ENCODE results near the gene HRH2. TPM values are rescaled to one million over a fixed set of nuclear protein-coding genes. Genes with fewer than 3 reads are reported as not detected.

Gene HRH2
- total and polyA plus RNA-seq, 4 donors: 1.8 to 36.1 (median 9.9) TPM

DNA sequence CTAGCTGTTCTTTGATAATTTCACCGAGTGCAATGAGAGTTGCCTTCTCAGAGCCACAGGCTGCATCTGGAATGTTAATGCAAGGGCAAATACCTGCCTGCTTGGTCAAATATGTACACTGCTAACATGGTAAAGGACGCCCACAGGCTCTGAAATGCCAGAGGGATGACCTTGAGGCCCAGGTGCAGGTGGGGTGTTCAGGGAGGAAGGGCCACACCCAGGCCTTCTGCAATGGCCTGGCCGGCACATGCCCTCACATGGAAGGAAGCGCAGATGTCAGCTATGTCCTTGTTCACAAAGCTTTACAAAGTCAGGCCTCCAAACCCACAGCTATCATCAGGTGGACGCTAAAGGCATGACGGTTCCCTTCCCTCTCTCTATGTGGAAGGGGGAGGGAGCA, 48.6 kb downstream of the HRH2 start:
- peaks cover 0 to 3% (median 1%) of the 10 kb centered on the region in 4 donors for H3K36me3 ChIP-seq (ENCODE audit: control insufficient read depth in 4 of 4, insufficient read depth in 4 of 4, low read length in 4 of 4)
- WGBS, 2 donors: 65 to 70% methylated on average over 6 of the region's 6 CpGs
- H3K27me3 ChIP-seq (ENCODE audit: control insufficient read depth in 3 of 3, insufficient read depth in 3 of 3, low read length in 2 of 3): no peaks in the 10 kb centered on the region
- ATAC-seq (ENCODE audit: insufficient read depth, low FRiP score) (no peak), DNase-seq (peak in 2 of 3 donors; percentile 15 to 38)
- no peaks in the 10 kb centered on the region for H3K9me3 ChIP-seq (ENCODE audit: control insufficient read depth in 4 of 4, insufficient read depth in 3 of 4, low read length in 3 of 4)
- no peak overlapping the region for H3K4me3 ChIP-seq
- TF ChIP-seq, protein P1, sequence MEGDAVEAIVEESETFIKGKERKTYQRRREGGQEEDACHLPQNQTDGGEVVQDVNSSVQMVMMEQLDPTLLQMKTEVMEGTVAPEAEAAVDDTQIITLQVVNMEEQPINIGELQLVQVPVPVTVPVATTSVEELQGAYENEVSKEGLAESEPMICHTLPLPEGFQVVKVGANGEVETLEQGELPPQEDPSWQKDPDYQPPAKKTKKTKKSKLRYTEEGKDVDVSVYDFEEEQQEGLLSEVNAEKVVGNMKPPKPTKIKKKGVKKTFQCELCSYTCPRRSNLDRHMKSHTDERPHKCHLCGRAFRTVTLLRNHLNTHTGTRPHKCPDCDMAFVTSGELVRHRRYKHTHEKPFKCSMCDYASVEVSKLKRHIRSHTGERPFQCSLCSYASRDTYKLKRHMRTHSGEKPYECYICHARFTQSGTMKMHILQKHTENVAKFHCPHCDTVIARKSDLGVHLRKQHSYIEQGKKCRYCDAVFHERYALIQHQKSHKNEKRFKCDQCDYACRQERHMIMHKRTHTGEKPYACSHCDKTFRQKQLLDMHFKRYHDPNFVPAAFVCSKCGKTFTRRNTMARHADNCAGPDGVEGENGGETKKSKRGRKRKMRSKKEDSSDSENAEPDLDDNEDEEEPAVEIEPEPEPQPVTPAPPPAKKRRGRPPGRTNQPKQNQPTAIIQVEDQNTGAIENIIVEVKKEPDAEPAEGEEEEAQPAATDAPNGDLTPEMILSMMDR (IDR thresholded peaks at IDR 0.05; ENCODE audit: control extremely low read depth, extremely low read depth): no peak
- no peak overlapping the region for H3K9ac ChIP-seq (ENCODE audit: insufficient read depth in 1 of 2, low read length in 2 of 2)
- no peak overlapping the region for H3K27ac ChIP-seq (ENCODE audit: low read depth in 1 of 2, low read length in 1 of 2)
- no peaks in the 10 kb centered on the region for H3K4me1 ChIP-seq (ENCODE audit: control insufficient read depth in 5 of 5, insufficient read depth in 5 of 5, low read length in 5 of 5)

DNA sequence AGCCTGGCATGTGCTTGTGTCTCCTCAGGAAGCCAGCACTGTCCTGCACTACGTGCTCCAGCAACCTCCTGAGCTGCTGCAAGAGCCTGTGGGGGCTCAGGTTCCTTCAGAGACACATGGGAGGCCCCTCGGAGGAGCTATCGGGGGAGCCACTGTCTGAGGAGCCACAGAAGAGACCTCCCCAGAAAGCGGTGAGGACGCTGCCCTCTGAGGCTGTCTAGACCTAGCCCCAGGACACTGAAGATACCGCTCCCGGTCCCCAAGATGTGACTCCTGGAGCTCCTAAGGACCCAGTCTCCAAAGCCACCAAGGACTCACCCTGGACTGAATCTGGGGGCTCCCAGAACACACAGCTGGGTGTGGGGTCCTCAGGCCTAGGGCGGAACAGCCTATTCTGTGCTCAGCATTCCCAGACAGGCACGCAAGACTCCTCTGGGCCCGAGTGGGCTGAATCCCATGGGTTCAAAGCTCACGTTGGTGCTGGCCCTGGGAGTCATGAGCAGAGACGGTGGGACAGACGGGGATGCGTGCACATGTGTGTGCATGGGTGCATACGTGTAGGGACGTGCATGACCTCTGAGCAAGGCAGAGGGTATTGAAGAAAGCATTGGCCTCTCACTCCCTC, 50.0 kb downstream of the HRH2 start:
- no peaks in the 10 kb centered on the region for H3K27me3 ChIP-seq (ENCODE audit: control insufficient read depth in 3 of 3, insufficient read depth in 3 of 3, low read length in 2 of 3)
- no peak overlapping the region for H3K4me3 ChIP-seq
- DNase-seq (no peak), ATAC-seq (ENCODE audit: insufficient read depth, low FRiP score) (no peak)
- peaks cover 0 to 4% (median 0%) of the 10 kb centered on the region in 4 donors for H3K9me3 ChIP-seq (ENCODE audit: control insufficient read depth in 4 of 4, insufficient read depth in 3 of 4, low read length in 3 of 4)
- peaks cover 0 to 4% (median 0%) of the 10 kb centered on the region in 5 donors for H3K4me1 ChIP-seq (ENCODE audit: control insufficient read depth in 5 of 5, insufficient read depth in 5 of 5, low read length in 5 of 5)
- no peak overlapping the region for H3K9ac ChIP-seq (ENCODE audit: insufficient read depth in 1 of 2, low read length in 2 of 2)
- no peak overlapping the region for H3K27ac ChIP-seq (ENCODE audit: low read depth in 1 of 2, low read length in 1 of 2)
- peaks cover 0 to 3% (median 1%) of the 10 kb centered on the region in 4 donors for H3K36me3 ChIP-seq (ENCODE audit: control insufficient read depth in 4 of 4, insufficient read depth in 4 of 4, low read length in 4 of 4)
- 91 to 95% methylated on average over 16 of the region's 16 CpGs for WGBS, 2 donors
- TF ChIP-seq, protein P1 (IDR thresholded peaks at IDR 0.05; ENCODE audit: control extremely low read depth, extremely low read depth): no peak

DNA sequence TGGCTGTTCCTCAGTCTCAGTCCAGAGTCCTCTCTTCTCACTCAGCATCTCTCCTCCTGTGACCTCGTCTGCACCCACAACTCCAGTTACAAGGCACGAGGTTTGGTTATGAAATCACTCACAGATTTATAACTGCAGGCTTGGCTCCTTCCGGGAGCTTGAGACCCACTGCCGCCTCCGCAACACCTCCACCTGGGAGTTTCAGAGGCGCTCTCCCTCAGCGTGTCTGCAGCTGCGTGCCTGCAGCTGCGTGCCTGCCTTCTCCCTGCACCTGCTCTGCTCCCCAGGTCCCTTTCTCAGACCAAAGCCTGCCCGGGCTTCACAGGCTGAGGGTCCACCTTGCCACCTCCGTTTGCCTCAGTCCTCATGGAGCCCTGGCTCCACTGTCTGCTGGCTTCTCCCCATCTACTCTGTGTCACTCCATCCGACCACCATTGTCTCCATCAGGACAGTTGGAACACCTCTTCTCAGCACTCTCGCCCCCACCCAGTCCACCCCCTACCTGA, 51.5 kb downstream of the HRH2 start:
- no peak overlapping the region for H3K4me3 ChIP-seq
- peaks cover 0 to 3% (median 1%) of the 10 kb centered on the region in 4 donors for H3K36me3 ChIP-seq (ENCODE audit: control insufficient read depth in 4 of 4, insufficient read depth in 4 of 4, low read length in 4 of 4)
- H3K9ac ChIP-seq (ENCODE audit: insufficient read depth in 1 of 2, low read length in 2 of 2): no peak overlapping the region
- peaks cover 0 to 14% (median 1%) of the 10 kb centered on the region in 4 donors for H3K9me3 ChIP-seq (ENCODE audit: control insufficient read depth in 4 of 4, insufficient read depth in 3 of 4, low read length in 3 of 4)
- DNase-seq (no peak), ATAC-seq (ENCODE audit: insufficient read depth, low FRiP score) (no peak)
- TF ChIP-seq, protein P1 (IDR thresholded peaks at IDR 0.05; ENCODE audit: control extremely low read depth, extremely low read depth): no peak
- WGBS, 2 donors: 77 to 78% methylated on average over 13 of the region's 13 CpGs
- no peaks in the 10 kb centered on the region for H3K27me3 ChIP-seq (ENCODE audit: control insufficient read depth in 3 of 3, insufficient read depth in 3 of 3, low read length in 2 of 3)
- H3K4me1 ChIP-seq (ENCODE audit: control insufficient read depth in 5 of 5, insufficient read depth in 5 of 5, low read length in 5 of 5): peaks cover 0 to 5% (median 0%) of the 10 kb centered on the region in 5 donors
- no peak overlapping the region for H3K27ac ChIP-seq (ENCODE audit: low read depth in 1 of 2, low read length in 1 of 2)
